Measurements from ENCODE around the gene TMEM17. TPM values are rescaled to one million over a fixed set of nuclear protein-coding genes. Genes with fewer than 3 reads are reported as not detected.

TMEM17 gene
- total and polyA plus RNA-seq, 2 donors (not counting 3 experiments of a cell fraction or from before 2014, with no cell fraction given), result 0.91 to 2.0 TPM

GRCh38 chr2:62505109-62505749, 766 bp downstream of the TMEM17 start:
- FAIRE-seq (no peak), DNase-seq (ENCODE audit: low read depth, low spot score) (peak; percentile 26)
- Histone ChIP-seq H3K9me3 (replicated peaks; ENCODE audit: control insufficient read depth, insufficient read depth, low read length) (no peaks in the 10 kb centered on the region), H3K4me3 (replicated peaks in 1 of 3; ENCODE audit: insufficient read depth in 1 of 3, low read depth in 1 of 3, low read length in 3 of 3) (peak overlapping the region; percentile 60 to 97 (median 96)), H3K79me2 (ENCODE audit: control insufficient read depth, insufficient read depth, low read length) (no peaks in the 10 kb centered on the region), H3K9me1 (replicated peaks; ENCODE audit: control insufficient read depth, extremely low read depth, insufficient read depth, low read length) (no peaks in the 10 kb centered on the region), H3K27me3 (ENCODE audit: control insufficient read depth in 2 of 2, insufficient read depth in 2 of 2, low read length in 2 of 2) (no peaks in the 10 kb centered on the region), H2AFZ (ENCODE audit: low read depth, low read length) (peak overlapping the region; percentile 99), H3K27ac (ENCODE audit: insufficient read depth, low read depth, low read length) (peak overlapping the region; percentile 84), H3K9ac (replicated peaks; ENCODE audit: extremely low read depth, insufficient read depth, low read length) (peak overlapping the region; percentile 88), H4K20me1 (replicated peaks; ENCODE audit: control insufficient read depth, extremely low read depth, insufficient read depth, low read length) (no peaks in the 10 kb centered on the region), H3K36me3 (ENCODE audit: control insufficient read depth in 2 of 2, extremely low read depth in 1 of 2, insufficient read depth in 2 of 2, low read length in 2 of 2) (no peaks in the 10 kb centered on the region), H3K4me1 (ENCODE audit: control insufficient read depth, extremely low read depth, insufficient read depth, low read length) (peaks cover 7% of the 10 kb centered on the region), H3K4me2 (ENCODE audit: insufficient read depth, low read length) (peak overlapping the region; percentile 99)
- dilution Hi-C loops (cut with MboI; ENCODE audit: extremely low pct_ligation_motif_present, low sequenced_read_pairs) (no loop called here), intact Hi-C loops (cut with micrococcal nuclease) (loop anchor here (2.0 kb wide), 2 partner anchors 48 to 74 kb away; no protein-coding TSS in a partner anchor)
- ChIA-PET CTCF (interaction anchor here (0.9 to 2.1 kb wide), 6 partner anchors 12 to 48 kb away, joined by 3 to 20 read pairs (median 4); no protein-coding TSS in a partner anchor), POLR2A (interaction anchor here (1.5 kb wide), 1 partner anchor 200 kb away, joined by 4 read pairs; the partner anchor contains the start of gene EHBP1)
- TF ChIP-seq POLR2AphosphoS5 (IDR thresholded peaks at IDR 0.05; ENCODE audit: insufficient read depth, low read depth, low read length), result no peak
- TF ChIP-seq EZH2 (IDR thresholded peaks at IDR 0.05; ENCODE audit: borderline replicate concordance, low read depth, low read length, severe bottlenecking), result no peak
- TF ChIP-seq CTCF (IDR thresholded peaks at IDR 0.05; ENCODE audit: extremely low read depth in 1 of 2, insufficient read depth in 1 of 2, low read depth in 1 of 2, low read length in 2 of 2), result no peak
- no peak for TF ChIP-seq GATA2 (IDR thresholded peaks at IDR 0.05; ENCODE audit: insufficient read depth, insufficient read length, low read depth, low read length)
- no peak for TF ChIP-seq MAX (IDR thresholded peaks at IDR 0.05; ENCODE audit: insufficient read depth, insufficient read length)
- TF ChIP-seq MYC (IDR thresholded peaks at IDR 0.05; ENCODE audit: low read depth, low read length), result no peak
- no peak for TF ChIP-seq JUN (IDR thresholded peaks at IDR 0.05; ENCODE audit: borderline replicate concordance, insufficient read depth, insufficient read length, low read depth)
- no peak for TF ChIP-seq FOS (IDR thresholded peaks at IDR 0.05; ENCODE audit: borderline replicate concordance, insufficient read depth, low read length)
- no TSS peak for BruUV-seq (replicated peaks)
